22Rv1 (cell line): Measurements from ENCODE around the gene BUD23.

Experiments
- CTCF ChIP-seq: fragments of 450-650 bp; IDR thresholded peaks from 2 replicates; pipeline ENCODE4 v1.5.1; 2017; ENCODE audit warnings: mild to moderate bottlenecking
- ZFX ChIP-seq: fragments of 450-650 bp; IDR thresholded peaks from 2 replicates; pipeline ENCODE4 v1.6.1; 2017; ENCODE audit warnings: antibody characterized with exemption, borderline replicate concordance

GRCh38 chr7:73645643-73646174 is 37.7 kb upstream of the BUD23 start:
- TF ChIP-seq CTCF (no peak), ZFX (no peak)
